Neutrophil (primary cell): ENCODE results near the gene NT5DC2.
A peak's percentile ranks its signal among the peaks of the same experiment; 100 is the strongest.

Experiments used
- H3K27ac ChIP-seq: fragments of 200-600 bp; sonication (generic); 2 replicates; pipeline ENCODE4 v1.5.1; 2016; ENCODE audit warnings: mild to moderate bottlenecking, moderate library complexity
- H3K27me3 ChIP-seq: fragments of 200-600 bp; sonication (generic); 2 replicates; pipeline ENCODE4 v1.6.0; 2016; ENCODE audit warnings: mild to moderate bottlenecking
- H3K36me3 ChIP-seq: fragments of 200-600 bp; sonication (generic); 2 replicates; pipeline ENCODE4 v1.5.1; 2017
- H3K4me1 ChIP-seq, 2 experiments: fragments of 200-600 bp in 1 of 2; sonication (generic) in 1 of 2; 1 replicate in 1 of 2; 2 replicates in 1 of 2; pipeline versions ENCODE4 v1.5.1 to v1.6.1; 2013 to 2016; ENCODE audit warnings: low read depth in 1 of 2, low read length in 1 of 2, mild to moderate bottlenecking in 1 of 2, moderate library complexity in 1 of 2; ENCODE audit not compliant: control insufficient read depth in 1 of 2, insufficient read depth in 1 of 2
- H3K4me3 ChIP-seq, 2 experiments: fragments of 200-600 bp in 1 of 2; sonication (generic) in 1 of 2; 1 replicate in 1 of 2; 2 replicates in 1 of 2; pipeline ENCODE4 v1.5.1; 2013 to 2016; ENCODE audit warnings: low read depth in 1 of 2, low read length in 1 of 2, mild to moderate bottlenecking in 1 of 2, moderate library complexity in 1 of 2
- H3K9me3 ChIP-seq: fragments of 200-600 bp; sonication (generic); 2 replicates; pipeline ENCODE4 v1.5.1; 2016
- CTCF ChIP-seq: fragments of 200-600 bp; sonication (generic); IDR thresholded peaks from 2 replicates; pipeline ENCODE4 v1.5.1; 2016; ENCODE audit warnings: antibody characterized with exemption

NT5DC2 gene

GRCh38 chr3:52501046-52501445, 32.6 kb downstream of the NT5DC2 start:
- no peak overlapping the region for H3K4me3 ChIP-seq
- H3K4me1 ChIP-seq: peaks cover 22% of the 10 kb centered on the region in 2 experiments
- H3K9me3 ChIP-seq: no peaks in the 10 kb centered on the region
- H3K36me3 ChIP-seq: no peaks in the 10 kb centered on the region
- TF ChIP-seq CTCF: no peak
- H3K27ac ChIP-seq: no peak overlapping the region
- H3K27me3 ChIP-seq: peaks cover 66% of the 10 kb centered on the region

DNA sequence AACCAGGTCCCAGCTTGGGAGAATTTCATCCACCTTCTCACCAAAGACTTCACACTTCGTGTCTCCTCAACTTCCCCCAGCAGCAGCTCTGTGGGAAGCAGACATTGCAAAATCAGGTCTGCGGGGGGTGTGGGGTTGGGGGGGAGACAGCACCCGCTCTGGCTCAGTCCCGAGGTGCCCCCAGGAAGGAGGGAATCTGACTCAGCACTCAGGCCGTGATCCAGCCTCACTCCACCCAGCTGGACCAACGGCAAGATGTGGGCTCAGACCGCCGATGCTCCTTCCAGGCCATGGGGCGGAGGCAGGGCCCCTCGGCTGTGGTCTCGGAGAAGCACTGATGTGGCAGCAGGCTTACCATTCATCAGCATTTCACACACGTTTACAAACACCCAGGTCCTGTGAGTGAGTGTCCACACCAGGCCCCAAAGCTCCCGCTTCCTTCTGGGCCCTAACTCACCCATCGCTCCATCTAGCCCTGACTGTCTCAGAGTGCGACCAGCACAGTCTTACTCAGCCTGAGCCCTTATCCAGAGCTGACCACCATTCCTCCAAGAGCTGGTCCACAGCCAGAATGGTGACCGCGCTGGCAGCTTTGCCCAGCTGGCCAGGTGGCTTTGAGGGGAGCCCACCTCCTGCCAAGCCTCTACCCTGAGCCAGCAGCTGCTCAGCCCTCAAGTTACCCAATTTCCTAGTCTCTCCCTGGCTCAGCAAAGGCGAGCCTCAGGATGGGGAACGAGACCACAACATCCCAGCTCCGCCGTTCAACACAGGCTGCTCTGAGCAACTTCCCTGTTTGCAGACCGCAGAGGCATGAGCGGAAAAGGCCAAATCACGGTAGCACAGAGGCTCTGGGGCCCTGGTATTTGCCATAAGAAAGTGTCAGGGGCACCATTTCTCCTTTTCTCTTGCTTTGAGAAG, 35.3 kb downstream of the NT5DC2 start:
- Histone ChIP-seq H3K27me3 (peaks cover 77% of the 10 kb centered on the region), H3K4me3 (peak overlapping the region; percentile 21 to 37), H3K4me1 (peaks cover 22 to 29% of the 10 kb centered on the region in 2 experiments), H3K27ac (peak overlapping the region; percentile 79), H3K9me3 (no peaks in the 10 kb centered on the region), H3K36me3 (peaks cover 3% of the 10 kb centered on the region)
- TF ChIP-seq CTCF: no peak

GRCh38 chr3:52495777-52496602, 37.7 kb downstream of the NT5DC2 start:
- TF ChIP-seq CTCF: no peak
- no peak overlapping the region for H3K4me3 ChIP-seq
- H3K27me3 ChIP-seq: peaks cover 53% of the 10 kb centered on the region
- no peak overlapping the region for H3K27ac ChIP-seq
- no peaks in the 10 kb centered on the region for H3K9me3 ChIP-seq
- peaks cover 27% of the 10 kb centered on the region for H3K36me3 ChIP-seq
- H3K4me1 ChIP-seq: peaks cover 22 to 29% of the 10 kb centered on the region in 2 experiments

GRCh38 chr3:52494886-52495495, 38.7 kb downstream of the NT5DC2 start, which contains the start of gene STAB1:
Gene STAB1 (plus strand): TSS chr3:52495338. CDS start chr3:52495414, 76 bp downstream.
- no peaks in the 10 kb centered on the region for H3K9me3 ChIP-seq
- H3K36me3 ChIP-seq: peaks cover 37% of the 10 kb centered on the region
- no peak within 1 kb of the TSS for H3K4me3 ChIP-seq
- peaks cover 22 to 29% of the 10 kb centered on the region in 2 experiments for H3K4me1 ChIP-seq
- H3K27ac ChIP-seq: no peak within 1 kb of the TSS
- peaks cover 43% of the 10 kb centered on the region for H3K27me3 ChIP-seq
- TF ChIP-seq CTCF: no peak

DNA sequence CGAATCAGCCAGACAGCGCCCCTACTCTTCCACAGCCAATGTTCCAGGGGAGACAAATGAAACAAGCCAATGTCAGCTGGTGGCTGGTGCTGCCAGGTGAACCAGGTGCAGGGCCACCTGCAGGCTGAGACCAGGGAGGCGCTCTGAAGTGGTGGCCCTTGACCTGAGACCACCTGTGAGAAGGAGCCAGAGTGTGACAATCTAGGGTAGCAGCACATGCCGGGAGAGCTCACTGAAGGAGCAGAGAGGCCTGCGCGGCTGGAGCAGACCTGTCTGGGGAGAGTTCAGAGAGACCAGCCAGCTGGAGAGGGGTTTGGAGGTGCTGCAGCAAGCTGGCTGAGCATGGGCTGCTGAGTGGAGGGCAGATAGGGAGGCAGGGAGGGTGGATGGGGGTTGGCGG, 39.2 kb downstream of the NT5DC2 start:
- no peak overlapping the region for H3K4me3 ChIP-seq
- TF ChIP-seq CTCF: no peak
- H3K27me3 ChIP-seq: peaks cover 42% of the 10 kb centered on the region
- H3K4me1 ChIP-seq: peaks cover 22 to 29% of the 10 kb centered on the region in 2 experiments
- H3K27ac ChIP-seq: no peak overlapping the region
- H3K36me3 ChIP-seq: peaks cover 42% of the 10 kb centered on the region
- no peaks in the 10 kb centered on the region for H3K9me3 ChIP-seq
